PC-9 (cell line): ENCODE results near the gene MARCHF11. TPM values are rescaled to one million over a fixed set of nuclear protein-coding genes. Genes with fewer than 3 reads are reported as not detected.

Experiments used
- BruUV-seq: library from RNA; stranded (reverse); fragments of 400-500 nt; replicated peaks from 2 replicates; lab custom pipeline; 2021; lab: Mats Ljungman, UMichigan
- CTCF ChIA-PET: fragments of 300-600 bp; sonication (Branson Sonifier 250); formaldehyde crosslinking; loops from one replicate; lab custom pipeline; 2022; ENCODE audit warnings: antibody characterized with exemption; lab: Charles Lee
- POLR2A ChIA-PET: fragments of 300-600 bp; sonication (Branson Sonifier 250); formaldehyde crosslinking; loops from one replicate; lab custom pipeline; 2022; ENCODE audit warnings: antibody characterized with exemption; ENCODE audit not compliant: unreplicated experiment; lab: Charles Lee
- DNase-seq, 2 experiments: peaks; one replicate each; pipeline versions ENCODE4 v3.0.0 to v3.0.0-alpha.2; 2015 to 2022; ENCODE audit warnings: mixed read lengths in 1 of 2
- H2AFZ ChIP-seq: fragments of 200-600 bp; sonication (generic); 2 replicates; pipeline ENCODE4 v1.8.1; 2017; ENCODE audit warnings: antibody characterized with exemption
- H3F3A ChIP-seq: fragments of 200-600 bp; sonication (generic); 2 replicates; pipeline ENCODE4 v1.8.1; 2017; ENCODE audit warnings: antibody characterized with exemption, mild to moderate bottlenecking, low read depth; ENCODE audit not compliant: insufficient read depth
- H3K27ac ChIP-seq: fragments of 200-600 bp; sonication (generic); 2 replicates; pipeline ENCODE4 v1.6.1; 2016; ENCODE audit warnings: mixed run types
- H3K27me3 ChIP-seq: fragments of 200-600 bp; sonication (generic); 2 replicates; pipeline ENCODE4 v1.6.1; 2016; ENCODE audit warnings: low read depth, mixed run types; ENCODE audit not compliant: insufficient read depth
- H3K36me3 ChIP-seq: fragments of 200-600 bp; sonication (generic); 2 replicates; pipeline ENCODE4 v1.6.1; 2016; ENCODE audit warnings: low read depth, mixed run types
- H3K4me1 ChIP-seq: fragments of 200-600 bp; sonication (generic); replicated peaks from 2 replicates; pipeline ENCODE4 v1.6.1; 2016; ENCODE audit warnings: mixed run types; ENCODE audit not compliant: insufficient read depth
- H3K4me2 ChIP-seq: fragments of 200-600 bp; sonication (generic); 2 replicates; pipeline ENCODE4 v1.6.1; 2017; ENCODE audit warnings: mixed run types
- H3K4me3 ChIP-seq: fragments of 200-600 bp; sonication (generic); 2 replicates; pipeline ENCODE4 v1.6.1; 2016; ENCODE audit warnings: mixed run types
- H3K79me2 ChIP-seq: fragments of 200-600 bp; sonication (generic); 2 replicates; pipeline ENCODE4 v1.6.1; 2017; ENCODE audit warnings: low read depth, mixed run types
- H3K9me2 ChIP-seq: fragments of 200-600 bp; sonication (generic); 2 replicates; pipeline ENCODE4 v1.8.1; 2017; ENCODE audit warnings: mild to moderate bottlenecking; ENCODE audit not compliant: insufficient read depth
- H3K9me3 ChIP-seq: fragments of 200-600 bp; sonication (generic); 2 replicates; pipeline ENCODE4 v1.8.1; 2016; ENCODE audit warnings: low read depth; ENCODE audit not compliant: insufficient read depth
- H4K20me1 ChIP-seq: fragments of 200-600 bp; sonication (generic); 2 replicates; pipeline ENCODE4 v1.8.1; 2017; ENCODE audit not compliant: insufficient read depth
- CTCF ChIP-seq: fragments of 200-600 bp; sonication (generic); conservative IDR thresholded peaks from 2 replicates; pipeline ENCODE4 v1.6.1; 2017; ENCODE audit warnings: mixed run types, antibody characterized with exemption, mild to moderate bottlenecking, moderate library complexity
- EZH2 ChIP-seq: fragments of 200-600 bp; sonication (generic); IDR thresholded peaks from 2 replicates; pipeline ENCODE4 v1.8.0; 2017; ENCODE audit warnings: antibody characterized with exemption, low read depth
- intact Hi-C: fragments of 100-400 bp; cut with micrococcal nuclease; formaldehyde crosslinking; loops from one replicate; pipeline ENCODE4 v1.10.0; 2022; ENCODE audit not compliant: unreplicated experiment
- total RNA-seq: library from RNA; stranded (reverse); gene quantifications from 2 replicates; pipeline ENCODE4 v1.2.3, GENCODE V29; 2021

The MARCHF11 gene
- total RNA-seq, 1 experiment from 2014 or later: not detected

GRCh38 chr5:16081376-16081955 is 98.1 kb downstream of the MARCHF11 start:
- ChIA-PET CTCF (no interaction called here), POLR2A (no interaction called here)
- no peak overlapping the region for H3K27ac ChIP-seq
- no peak overlapping the region for H3K4me2 ChIP-seq
- no TSS peak for BruUV-seq
- H3K79me2 ChIP-seq: no peaks in the 10 kb centered on the region
- intact Hi-C loops: no loop called here
- no peak for DNase-seq
- H3K36me3 ChIP-seq: no peaks in the 10 kb centered on the region
- H3K27me3 ChIP-seq: peaks cover 26% of the 10 kb centered on the region
- no peak overlapping the region for H3K4me3 ChIP-seq
- H3K9me2 ChIP-seq: no peaks in the 10 kb centered on the region
- no peak overlapping the region for H2AFZ ChIP-seq
- TF ChIP-seq CTCF: no peak
- TF ChIP-seq EZH2: no peak
- H3K4me1 ChIP-seq: no peaks in the 10 kb centered on the region
- no peaks in the 10 kb centered on the region for H3K9me3 ChIP-seq
- no peaks in the 10 kb centered on the region for H3F3A ChIP-seq
- H4K20me1 ChIP-seq: no peaks in the 10 kb centered on the region

- H4K20me1 ChIP-seq: no peaks in the 10 kb centered on the region
- ChIA-PET CTCF (no interaction called here), POLR2A (no interaction called here)
- no peak for DNase-seq
- no peaks in the 10 kb centered on the region for H3K79me2 ChIP-seq
- intact Hi-C loops: no loop called here
- H3F3A ChIP-seq: no peaks in the 10 kb centered on the region
- no peaks in the 10 kb centered on the region for H3K9me3 ChIP-seq
- H3K27me3 ChIP-seq: peaks cover 12% of the 10 kb centered on the region; the same call in 1 of the 2 replicates
- H3K36me3 ChIP-seq: no peaks in the 10 kb centered on the region
- TF ChIP-seq EZH2 (no peak), CTCF (no peak)
- H3K4me2 ChIP-seq: no peak overlapping the region
- no TSS peak for BruUV-seq
- no peak overlapping the region for H3K4me3 ChIP-seq
- H2AFZ ChIP-seq: no peak overlapping the region; the same call in 1 of the 2 replicates
- no peaks in the 10 kb centered on the region for H3K4me1 ChIP-seq
- H3K9me2 ChIP-seq: no peaks in the 10 kb centered on the region
- H3K27ac ChIP-seq: no peak overlapping the region
Measured at GRCh38 chr5:16076657-16077056, 102.9 kb downstream of the MARCHF11 start.

- no peak overlapping the region for H3K4me2 ChIP-seq
- H3K27ac ChIP-seq: no peak overlapping the region
- no peaks in the 10 kb centered on the region for H3K9me3 ChIP-seq
- H3K9me2 ChIP-seq: no peaks in the 10 kb centered on the region
- no peaks in the 10 kb centered on the region for H4K20me1 ChIP-seq
- H2AFZ ChIP-seq: no peak overlapping the region; the same call in 1 of the 2 replicates
- TF ChIP-seq CTCF (no peak), EZH2 (no peak)
- DNase-seq: no peak
- no peak overlapping the region for H3K4me3 ChIP-seq
- no TSS peak for BruUV-seq
- POLR2A ChIA-PET: no interaction called here
- H3K79me2 ChIP-seq: no peaks in the 10 kb centered on the region
- intact Hi-C loops: no loop called here
- no peaks in the 10 kb centered on the region for H3F3A ChIP-seq
- no peaks in the 10 kb centered on the region for H3K36me3 ChIP-seq
- peaks cover 23% of the 10 kb centered on the region; the same call in 1 of the 2 replicates for H3K27me3 ChIP-seq
- CTCF ChIA-PET: no interaction called here
- no peaks in the 10 kb centered on the region for H3K4me1 ChIP-seq
Measured at GRCh38 chr5:16074358-16074757, 105.2 kb downstream of the MARCHF11 start.
